HEK293 (cell line): Measurements from ENCODE around the gene FADS1.

Experiments used
- ZNF274 ChIP-seq, 2 experiments: fragments of 200-500 bp in 1 of 2; fragments of 450-650 bp in 1 of 2; sonication (Bioruptor generic) in 1 of 2; formaldehyde crosslinking in 1 of 2; IDR thresholded peaks; 2 replicates each; pipeline versions ENCODE4 v1.5.1 to v1.6.1; 2014 to 2016; ENCODE audit warnings: borderline replicate concordance in 1 of 2, inconsistent platforms in 1 of 2, low read length in 1 of 2, missing biosample characterization in 1 of 2, missing genetic modification characterization in 1 of 2
- ZNF549 ChIP-seq: fragments of 450-650 bp; IDR thresholded peaks from 2 replicates; pipeline ENCODE4 v1.5.1; 2018; ENCODE audit warnings: missing biosample characterization, missing genetic modification characterization, mild to moderate bottlenecking, inconsistent platforms, moderate library complexity
- ZNF843 ChIP-seq: fragments of 450-650 bp; formaldehyde crosslinking; IDR thresholded peaks from 2 replicates; pipeline ENCODE4 v1.5.1; 2016; ENCODE audit warnings: missing biosample characterization, missing genetic modification characterization
- TF ChIP-seq, protein P1 (sequence below): fragments of 450-650 bp; formaldehyde crosslinking; IDR thresholded peaks from 2 replicates; pipeline ENCODE4 v1.5.1; 2016; ENCODE audit warnings: missing biosample characterization, missing genetic modification characterization

DNA sequence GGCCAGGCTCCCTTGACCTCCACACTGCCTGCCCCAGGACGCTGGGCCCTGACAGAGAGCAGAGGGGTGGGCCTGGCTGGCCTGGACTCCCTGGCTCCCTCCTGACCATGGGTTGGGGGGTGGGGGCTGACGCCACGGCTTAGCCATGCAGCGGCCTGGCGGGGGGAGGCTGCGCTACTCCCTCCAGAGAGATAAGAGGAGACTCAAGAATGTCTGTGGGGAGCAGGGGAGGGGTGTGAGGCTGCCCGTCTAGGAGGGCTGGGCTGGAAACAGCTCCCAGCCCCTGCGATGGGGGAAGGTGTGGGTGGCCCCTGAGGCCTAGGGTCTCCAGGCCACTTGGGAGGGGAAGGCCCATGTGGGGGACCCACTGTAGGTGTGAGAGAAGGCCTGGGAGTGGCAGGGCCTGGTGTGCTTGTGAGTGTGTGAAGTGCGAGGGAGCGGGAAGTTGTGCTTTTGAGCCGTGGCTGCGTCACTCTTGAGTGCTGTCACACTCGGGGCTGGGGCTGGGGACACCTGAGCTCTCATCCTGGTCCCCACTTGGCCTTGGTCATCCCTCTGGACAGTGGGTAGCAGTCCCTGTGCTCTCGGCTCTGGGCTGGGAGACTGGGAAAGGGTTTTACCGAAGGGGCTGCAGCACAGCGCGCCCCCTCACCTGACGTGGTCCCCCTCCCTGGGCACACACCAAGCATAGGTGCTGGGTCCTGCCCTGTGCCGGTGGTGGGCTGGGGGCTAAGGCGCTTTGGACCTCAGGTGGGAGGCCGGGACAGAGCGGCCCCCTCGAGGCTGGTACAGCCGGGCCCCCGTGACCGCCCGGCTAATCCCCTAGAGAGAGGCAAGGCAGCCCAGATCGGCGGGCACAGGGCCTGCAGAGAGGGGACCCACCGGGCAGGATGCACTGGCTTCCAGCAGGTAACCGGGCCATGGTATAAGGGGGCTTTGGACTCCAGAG is 62.0 kb downstream of the FADS1 start:
- TF ChIP-seq, protein P1, sequence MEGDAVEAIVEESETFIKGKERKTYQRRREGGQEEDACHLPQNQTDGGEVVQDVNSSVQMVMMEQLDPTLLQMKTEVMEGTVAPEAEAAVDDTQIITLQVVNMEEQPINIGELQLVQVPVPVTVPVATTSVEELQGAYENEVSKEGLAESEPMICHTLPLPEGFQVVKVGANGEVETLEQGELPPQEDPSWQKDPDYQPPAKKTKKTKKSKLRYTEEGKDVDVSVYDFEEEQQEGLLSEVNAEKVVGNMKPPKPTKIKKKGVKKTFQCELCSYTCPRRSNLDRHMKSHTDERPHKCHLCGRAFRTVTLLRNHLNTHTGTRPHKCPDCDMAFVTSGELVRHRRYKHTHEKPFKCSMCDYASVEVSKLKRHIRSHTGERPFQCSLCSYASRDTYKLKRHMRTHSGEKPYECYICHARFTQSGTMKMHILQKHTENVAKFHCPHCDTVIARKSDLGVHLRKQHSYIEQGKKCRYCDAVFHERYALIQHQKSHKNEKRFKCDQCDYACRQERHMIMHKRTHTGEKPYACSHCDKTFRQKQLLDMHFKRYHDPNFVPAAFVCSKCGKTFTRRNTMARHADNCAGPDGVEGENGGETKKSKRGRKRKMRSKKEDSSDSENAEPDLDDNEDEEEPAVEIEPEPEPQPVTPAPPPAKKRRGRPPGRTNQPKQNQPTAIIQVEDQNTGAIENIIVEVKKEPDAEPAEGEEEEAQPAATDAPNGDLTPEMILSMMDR (tag by site-specific recombination): no peak
- TF ChIP-seq ZNF843 (tag by site-specific recombination) (no peak), ZNF549 (tag by site-specific recombination) (no peak), ZNF274 (IDR thresholded peaks at IDR 0.05; ENCODE audit: low read length) (no peak), ZNF274 (tag by site-specific recombination; IDR thresholded peaks at IDR 0.05; ENCODE audit: borderline replicate concordance) (no peak)
